NCI-H146 treated with DMSO at 0.1 percent for 48 hours (cell line): Measurements from ENCODE around the gene PTPRN2.

Experiments used
- DNase-seq: peaks from one replicate; lab custom pipeline; 2025; ENCODE audit not compliant: unreplicated experiment; lab: John Stamatoyannopoulos, UW

PTPRN2 gene

DNA sequence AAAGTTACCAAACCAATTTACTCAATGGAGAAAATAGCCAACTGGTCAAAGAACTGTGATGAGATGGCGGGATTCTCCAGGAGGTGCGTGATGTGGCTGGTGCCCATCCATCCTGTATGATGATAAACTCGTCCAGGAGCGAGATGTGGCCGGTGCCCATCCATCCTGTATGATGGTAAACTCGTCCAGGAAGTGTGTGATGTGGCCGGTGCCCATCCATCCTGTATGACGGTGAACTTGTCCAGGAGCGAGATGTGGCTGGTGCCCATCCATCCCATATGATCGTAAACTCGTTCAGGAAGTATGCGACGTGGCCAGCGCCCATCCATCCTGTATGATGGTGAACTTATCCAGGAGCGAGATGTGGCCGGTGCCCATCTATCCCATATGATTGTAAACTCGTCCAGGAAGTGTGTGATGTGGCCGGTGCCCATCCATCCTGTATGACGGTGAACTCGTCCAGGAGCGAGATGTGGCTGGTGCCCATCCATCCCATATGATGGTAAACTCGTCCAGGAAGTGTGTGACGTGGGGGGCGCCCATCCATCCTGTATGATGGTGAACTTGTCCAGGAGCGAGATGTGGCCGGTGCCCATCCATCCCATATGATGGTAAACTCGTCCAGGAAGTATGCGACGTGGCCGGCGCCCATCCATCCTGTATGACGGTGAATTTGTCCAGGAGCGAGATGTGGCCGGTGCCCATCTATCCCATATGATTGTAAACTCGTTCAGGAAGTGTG lies 754.6 kb downstream of the PTPRN2 start:
- no peak for DNase-seq

DNA sequence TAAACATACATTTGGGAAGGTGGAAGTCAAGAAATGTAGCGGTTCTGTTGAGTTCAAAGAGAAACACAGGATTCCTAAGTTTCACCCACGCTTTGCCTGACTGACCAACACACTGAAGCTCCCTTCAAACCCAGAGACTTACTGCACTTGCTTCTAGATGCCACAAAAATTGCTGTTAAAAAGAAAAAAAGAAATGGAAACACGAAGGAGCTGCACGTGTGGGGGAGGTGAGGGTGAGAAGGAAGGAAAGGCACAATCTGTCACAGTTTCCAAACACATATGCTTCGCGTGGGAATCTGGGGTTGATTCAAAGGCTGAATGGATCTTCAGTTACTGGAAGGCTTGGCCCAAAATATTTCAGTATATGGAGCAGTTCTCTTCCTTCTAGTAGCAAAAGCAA lies 755.2 kb downstream of the PTPRN2 start:
- DNase-seq: no peak

DNA sequence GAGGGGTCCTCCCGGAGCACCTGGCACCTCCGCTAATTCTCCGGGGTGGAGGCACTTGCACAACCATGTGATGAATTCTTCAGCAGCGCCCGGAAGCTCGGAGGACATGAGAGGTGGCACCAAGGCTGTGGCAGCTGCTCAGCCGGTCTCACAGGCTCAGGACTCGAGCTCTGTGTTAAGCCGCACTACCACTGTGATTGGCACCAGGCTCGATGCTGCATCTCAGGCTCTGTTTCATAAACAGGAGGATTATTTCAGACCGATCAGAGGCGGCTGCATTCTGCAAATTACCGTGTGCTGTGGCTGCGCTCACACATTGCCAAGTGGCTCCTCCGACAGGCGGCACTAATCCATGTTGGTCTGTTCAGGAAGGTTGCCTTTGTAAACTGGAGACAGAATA lies 755.6 kb downstream of the PTPRN2 start:
- DNase-seq: no peak

DNA sequence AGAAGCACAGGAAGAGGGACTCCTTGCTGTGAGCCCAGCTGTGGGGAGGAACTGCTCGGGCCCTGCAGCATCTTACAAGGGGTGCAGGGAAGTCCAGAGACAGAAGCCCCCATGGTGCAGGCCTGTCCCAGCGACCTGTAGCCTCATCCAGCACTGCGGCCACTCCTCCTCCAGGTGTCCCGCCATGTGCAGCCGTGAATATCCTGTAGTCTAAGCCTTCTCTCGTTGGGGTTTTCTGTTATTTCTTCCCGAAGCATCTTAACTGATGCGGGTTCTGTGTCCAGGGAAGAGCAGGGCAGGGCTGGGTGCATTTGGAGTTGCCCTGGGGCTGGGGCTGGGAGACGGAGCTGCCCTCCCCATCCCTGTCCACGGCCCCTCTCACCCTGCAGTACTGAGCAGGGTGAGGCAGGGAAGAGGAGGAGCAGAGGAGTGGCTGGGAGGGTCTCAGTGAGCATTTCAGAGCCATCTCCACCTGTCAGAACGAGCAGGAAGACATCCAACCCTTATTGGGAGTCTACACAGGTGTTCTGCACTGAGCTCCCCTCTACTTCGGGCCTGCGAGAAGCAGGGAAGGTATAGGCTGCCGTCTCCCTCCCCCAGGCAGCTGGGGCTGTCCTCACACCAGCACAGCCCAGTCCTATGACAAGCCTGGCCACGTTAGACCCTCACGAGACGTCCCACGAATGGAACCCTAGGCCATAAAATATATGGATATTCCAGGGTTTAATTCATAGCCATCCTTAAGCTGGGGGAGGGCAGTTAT lies 756.3 kb downstream of the PTPRN2 start:
- no peak for DNase-seq

DNA sequence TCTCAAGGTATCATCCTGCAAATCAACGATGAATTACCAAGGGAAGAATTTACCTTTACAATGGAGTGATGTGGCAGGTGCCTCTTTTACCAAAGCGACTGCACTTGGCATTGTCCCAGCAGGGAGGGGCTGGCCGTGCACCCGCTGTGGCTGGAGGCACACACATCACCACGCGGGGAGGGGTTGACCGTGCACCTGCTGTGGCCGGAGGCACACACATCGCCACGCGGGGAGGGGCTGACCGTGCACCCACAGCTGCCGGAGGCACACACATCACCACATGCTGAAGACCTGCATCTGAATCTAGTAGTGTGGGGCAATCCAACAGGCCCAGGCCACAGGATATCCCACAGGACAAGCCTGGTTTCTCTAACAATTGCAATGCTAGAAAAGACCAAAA lies 757.3 kb downstream of the PTPRN2 start:
- peak; percentile 75 for DNase-seq

DNA sequence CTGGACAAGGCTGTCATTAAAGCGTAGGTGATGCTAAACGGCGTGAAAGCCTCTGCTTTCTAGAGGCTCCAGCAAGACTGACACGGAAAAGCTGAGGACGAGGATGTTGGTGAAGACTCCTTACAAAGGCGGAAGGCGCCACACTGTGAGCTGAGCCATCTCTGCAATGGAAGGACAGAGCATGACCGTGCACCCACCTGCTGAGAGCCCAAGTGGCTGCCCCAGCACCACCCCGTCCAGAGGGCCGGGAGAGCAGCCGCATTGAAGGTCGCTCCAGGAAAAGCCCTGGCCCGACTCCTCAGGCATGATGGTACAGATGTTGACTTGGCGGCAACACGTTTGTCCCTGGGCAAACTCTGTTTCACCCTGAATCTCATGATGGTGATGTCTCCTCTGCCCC lies 758.1 kb downstream of the PTPRN2 start:
- DNase-seq: no peak

DNA sequence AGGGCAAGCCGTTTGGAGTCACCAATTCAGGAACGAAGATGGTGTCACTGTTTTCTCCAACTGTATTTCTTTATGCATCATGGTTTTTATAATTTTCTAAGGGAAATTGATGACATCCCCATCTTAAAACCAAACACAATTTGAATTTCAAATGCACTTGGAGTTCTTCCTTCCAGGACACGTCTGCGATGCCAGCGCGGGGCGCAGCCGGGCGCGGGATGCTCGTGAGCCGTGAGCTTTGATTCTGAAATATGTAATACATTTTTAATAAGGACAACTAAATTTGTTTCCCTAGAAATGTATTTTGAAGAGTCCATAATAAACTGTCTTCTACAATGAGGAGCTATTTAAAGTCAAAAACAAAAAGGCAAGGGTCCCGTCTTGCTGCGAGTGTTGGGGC lies 758.7 kb downstream of the PTPRN2 start:
- no peak for DNase-seq

DNA sequence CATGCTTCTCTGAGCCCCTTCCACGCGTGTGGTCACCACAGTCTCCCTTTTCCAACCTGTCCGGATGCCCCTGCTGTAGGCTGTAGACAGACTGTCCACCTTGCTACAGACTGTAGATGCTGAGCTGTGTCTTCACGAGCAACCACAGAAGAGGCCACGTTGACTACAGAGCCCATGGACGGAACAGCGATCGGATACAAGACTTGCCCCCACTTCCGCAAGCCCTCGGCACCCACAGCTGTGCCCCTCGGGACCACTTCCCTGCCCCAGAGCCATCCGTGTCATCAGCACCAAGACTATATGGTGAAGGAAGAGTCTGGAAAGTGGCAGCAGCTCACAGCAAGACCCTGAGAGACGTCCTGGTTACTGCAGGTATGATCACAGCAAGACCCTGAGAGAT lies 759.4 kb downstream of the PTPRN2 start:
- DNase-seq: no peak

DNA sequence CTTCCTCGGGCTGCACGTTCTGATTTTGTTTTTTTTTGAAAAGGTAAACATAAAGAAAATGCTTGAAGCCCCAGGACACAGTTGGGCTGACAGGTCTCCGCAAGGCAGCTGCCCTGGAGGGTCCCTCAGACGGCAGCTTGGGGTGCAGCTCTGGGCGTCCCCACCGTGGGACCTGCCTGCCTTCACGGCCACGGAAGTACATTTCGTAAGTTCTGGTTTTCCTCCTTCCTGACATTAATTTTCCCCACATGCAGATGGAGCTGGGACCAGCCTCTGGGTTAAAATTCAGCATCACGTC lies 759.8 kb downstream of the PTPRN2 start:
- DNase-seq: no peak

DNA sequence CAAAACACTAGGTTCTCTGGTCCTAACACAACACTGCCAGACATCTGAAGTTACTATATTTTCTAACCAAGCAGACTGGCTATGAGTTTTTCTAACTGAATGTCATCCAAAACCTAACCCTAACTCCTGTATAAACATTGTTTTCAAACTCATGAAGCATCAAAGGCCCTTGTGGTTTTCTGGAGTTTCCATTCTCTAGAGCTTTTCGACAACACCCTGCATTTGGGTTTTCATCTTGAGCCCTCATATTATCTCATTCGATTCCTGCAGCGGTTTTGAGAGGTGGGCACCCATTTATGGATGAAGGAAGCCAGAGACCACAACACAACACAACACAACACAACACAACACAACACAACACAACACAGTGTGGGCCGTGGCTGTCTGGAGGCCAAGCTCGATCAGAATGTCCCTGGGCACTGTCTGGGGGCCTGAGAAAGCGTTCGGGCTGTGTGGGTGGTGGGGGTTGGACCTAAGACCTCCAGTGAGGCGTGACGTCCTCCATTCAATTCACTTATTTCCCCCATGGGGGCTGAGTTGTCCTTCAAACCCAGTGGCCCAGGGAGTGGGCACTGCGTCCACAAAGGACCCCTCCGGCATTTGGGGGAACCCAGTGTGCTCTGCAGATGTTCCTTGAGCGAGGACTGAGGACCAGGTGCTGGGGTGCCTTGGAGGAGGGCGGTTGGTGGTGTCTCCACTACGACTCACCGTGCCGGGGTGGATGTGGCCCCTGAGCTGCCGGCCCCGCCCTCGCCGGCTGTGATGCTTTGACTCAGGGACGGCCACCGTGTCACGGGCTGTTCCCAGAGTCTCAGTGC lies 760.4 kb downstream of the PTPRN2 start:
- DNase-seq: no peak

DNA sequence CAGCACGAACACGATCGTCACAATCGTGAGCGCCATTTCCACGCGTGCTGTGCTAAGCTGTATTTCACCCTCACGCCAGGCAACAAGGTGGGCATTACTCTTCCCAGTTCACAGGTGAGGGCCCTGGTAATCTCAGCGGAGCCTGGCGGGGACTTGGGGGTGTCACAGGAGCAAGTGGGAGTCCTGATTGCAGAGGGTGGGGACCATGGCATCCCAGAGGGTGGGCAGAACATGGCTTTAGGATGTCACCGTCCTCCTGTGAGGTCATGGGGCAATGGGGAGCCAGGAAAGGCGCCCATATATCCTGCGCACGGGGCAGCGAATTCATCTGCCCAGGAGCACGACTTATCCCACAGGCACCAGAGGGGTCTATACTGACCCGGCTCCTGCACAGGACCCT lies 761.1 kb downstream of the PTPRN2 start:
- DNase-seq: no peak

DNA sequence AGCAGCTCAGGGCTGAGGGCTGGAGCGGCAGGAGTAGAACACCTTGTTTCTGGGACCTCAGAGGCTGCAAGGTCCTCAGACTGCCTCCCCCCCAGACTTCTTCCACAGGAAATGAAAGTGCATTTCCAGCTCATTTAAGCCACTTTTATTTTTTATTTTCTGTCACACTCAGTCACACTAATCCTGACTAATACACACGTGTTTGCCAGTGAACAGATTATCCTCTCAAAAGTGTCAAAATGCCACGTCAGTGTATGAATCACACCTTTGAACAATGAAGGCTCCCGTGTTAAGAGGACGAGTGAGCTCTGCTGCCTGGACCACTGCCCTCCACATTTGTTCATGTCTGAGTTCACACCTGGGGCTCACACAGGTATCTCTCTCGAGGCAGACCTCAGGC lies 762.3 kb downstream of the PTPRN2 start:
- no peak for DNase-seq

DNA sequence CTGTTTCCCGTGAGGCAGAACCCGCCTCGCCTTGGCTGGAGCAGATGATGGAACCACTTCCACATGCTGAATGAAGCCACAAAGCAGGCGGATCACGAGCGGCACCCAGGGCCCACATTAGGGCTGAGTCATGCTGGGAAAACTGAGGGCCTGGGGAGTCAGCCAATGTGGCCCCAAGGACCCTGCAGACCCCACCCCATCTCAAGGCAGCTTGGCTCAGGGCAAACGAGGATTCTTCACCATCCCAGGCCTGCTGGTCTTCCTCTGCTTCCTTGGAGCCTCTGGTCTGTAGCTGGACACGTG lies 762.9 kb downstream of the PTPRN2 start:
- no peak for DNase-seq

DNA sequence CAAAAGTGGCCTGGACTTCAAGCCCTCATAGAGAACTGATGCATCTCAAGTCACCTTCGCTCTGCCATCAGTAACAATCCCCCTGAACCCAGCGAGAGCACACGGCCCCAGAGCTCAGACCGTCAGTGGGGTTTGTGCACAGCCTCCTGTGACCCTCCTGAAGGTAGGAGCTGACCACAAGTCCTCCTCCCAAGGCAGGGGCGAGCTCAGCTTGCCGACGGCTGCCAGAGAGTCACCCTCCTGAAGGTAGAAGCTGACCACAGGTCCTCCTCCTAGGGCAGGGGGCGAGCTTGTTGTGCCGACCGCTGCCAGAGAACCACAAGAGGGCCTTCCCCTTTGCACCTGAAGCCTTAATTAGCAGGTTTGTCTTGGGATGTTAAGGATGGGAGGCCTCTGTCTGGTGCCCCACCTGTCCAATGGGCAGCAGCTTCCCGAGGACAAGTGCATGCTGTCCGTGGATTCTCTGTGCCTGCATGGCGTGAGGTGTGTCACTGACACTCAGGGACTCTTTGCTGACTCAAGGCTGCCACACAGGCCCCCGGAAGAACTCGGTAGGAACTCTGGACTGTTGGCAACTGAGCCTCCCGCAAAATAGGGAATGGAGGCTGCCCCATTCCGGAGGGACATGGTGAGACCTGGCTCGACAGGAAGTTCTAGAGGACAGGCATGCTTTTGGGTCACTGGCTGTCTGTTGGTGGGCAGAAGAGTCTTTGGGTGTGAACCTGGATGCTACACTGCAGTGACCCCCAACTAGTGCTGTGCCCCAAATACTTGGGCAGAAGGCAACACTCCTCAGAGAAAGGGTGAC lies 763.4 kb downstream of the PTPRN2 start:
- no peak for DNase-seq

DNA sequence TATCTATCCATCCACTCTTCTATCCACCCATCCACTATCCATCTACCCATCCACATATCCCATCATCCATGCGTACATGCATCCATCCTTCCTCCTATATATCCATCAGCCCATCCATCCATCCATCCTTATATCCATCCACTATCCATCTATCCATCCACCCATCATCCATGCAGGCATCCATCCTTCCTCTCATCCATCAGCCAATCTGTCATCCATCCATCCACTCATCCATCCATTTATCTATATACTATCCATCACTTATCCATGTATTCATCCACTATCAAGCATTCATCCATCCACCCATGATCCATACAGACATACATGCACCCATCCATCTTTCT lies 765.0 kb downstream of the PTPRN2 start:
- DNase-seq: no peak

DNA sequence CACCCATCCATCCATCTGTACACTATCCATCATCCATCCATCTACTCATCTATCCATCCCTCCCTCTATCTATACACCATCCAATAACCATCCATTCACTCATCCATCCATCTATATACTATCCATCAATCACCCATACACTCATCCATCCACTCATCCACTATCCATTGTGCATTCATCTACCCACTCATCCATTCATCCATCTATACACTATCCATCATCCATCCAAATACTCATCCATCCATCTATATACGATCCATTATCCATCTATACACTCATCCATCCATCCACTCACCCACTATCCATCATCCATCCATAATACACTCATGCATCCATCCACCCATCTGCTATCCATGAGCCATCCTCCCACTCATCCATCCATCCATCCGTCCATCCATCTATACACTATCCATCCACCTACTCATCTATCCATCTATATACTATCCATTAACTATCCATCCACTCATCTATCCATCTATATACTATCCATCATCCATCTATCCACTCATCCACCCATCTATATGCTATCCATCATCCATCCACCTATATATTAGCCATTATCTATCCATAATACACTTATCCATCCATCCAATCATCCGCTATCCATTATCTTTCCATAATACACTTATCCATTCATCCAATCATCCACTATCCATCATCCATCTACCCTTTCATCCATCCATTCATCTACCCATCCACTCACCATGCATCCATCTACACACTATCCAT lies 765.5 kb downstream of the PTPRN2 start:
- no peak for DNase-seq

DNA sequence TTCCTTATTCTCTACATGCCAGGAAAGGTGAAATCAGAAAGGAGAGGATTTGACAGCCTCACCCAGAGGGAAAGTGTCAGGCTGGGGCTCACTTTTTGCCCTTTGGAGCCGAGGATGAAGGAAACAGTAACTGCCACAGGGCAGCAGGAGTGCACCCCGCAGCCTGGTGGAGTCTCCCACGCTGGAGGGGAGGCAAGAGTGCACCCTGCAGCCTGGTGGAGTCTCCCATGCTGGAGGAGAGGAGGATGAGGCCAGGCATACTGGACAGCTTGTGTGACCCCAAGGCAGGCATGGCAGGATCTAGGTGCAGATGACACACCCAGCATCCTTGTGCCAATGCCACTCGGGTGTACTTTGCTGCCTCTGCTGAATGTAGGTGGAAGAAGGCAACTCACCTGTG lies 766.8 kb downstream of the PTPRN2 start:
- DNase-seq: no peak

DNA sequence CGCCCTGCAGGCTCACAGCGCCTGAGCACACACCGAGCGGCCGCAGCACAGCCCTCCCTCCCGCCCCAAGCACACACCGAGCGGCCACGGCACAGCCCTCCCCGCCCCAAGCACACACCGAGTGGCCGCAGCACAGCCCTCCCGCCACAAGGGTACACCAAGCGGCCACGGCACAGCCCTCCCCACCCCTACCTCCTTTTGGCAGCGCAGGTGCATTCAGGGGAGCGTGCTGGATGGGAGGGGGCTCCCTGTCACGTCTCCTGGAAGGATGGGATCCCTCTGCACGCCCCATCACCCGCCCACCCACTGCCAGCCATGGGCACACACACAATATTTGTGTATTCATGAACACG lies 768.2 kb downstream of the PTPRN2 start:
- no peak for DNase-seq

DNA sequence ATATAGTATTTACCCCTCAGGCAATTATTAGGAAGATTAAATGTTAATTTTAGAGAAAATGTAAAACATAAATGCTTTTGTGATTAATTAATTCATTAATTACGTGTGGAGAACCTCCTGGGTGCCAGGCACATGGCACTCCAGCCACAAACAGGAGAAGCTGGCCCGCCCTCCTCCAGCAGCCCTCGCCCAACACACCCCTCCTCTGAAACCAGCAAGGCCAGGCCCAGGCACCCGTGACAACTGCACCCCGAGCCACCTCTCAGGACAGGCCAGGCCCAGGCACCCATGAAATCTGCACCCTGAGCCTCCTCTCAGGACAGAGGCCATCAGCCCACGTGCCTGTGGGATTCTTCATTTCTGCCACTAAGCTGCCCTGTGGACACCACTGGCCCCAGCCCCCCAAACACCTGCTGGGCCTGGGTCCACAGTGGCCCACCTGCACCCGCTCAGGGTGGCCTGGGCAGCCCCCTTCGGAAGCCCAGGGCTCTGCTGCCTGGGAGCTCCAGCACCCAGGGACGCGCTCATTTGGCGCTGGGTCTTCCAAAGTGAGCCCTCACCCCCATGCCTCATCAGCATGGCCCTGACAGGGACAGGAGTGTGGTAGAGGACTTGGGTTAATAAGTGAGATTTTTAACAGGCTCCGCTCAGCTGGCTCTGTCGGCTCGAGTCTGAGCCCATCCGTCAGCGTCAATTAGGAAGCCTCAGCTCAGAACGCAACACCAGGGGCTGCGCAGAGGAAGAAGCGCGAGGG lies 768.7 kb downstream of the PTPRN2 start:
- DNase-seq: no peak

DNA sequence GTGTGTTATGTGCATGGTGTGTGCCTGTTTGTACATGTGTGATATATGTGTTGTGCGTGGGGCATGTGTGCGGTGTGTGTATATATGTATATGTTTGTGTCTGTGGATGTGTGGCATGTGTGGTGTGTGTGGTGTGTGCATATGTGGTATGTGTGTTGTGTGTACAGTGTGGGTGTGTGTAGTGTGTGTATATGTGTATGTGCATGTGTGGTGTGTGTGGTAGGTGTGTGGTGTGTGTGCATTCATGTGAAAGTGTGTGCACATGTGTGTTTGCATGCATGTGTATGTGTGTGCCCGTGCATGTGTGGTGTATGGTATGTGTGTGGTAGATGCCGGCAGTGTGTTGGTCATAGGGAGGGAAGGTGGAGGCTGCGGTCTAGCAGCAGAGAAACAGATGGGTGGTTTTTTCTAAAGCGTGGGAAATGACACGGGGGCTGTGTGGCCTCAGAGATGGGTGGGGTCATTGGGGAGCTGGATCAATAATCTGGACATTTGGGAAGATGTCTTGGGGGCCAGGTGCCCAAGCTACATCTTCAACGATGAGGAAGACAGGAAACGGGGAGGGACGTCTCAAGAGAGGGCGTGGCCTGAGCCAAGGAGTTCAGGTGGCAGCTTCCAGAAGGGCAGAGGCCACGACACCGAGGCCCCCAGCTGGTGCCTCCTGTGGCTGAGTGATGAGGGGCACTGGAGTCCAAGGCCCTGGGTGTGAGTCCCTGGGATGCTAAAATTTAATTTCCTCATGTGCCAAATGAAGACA lies 769.5 kb downstream of the PTPRN2 start:
- DNase-seq: no peak
